SK-N-SH (cell line): ENCODE results near the gene RHBDL3.

Experiments used
- CTCF ChIP-seq: fragments of 200-600 bp; sonication (generic); IDR thresholded peaks from 2 replicates; pipeline ENCODE4 v1.6.1; 2017; ENCODE audit warnings: antibody characterized with exemption, mild to moderate bottlenecking, moderate library complexity
- EP300 ChIP-seq, 2 experiments: IDR thresholded peaks; 2 replicates each; pipeline versions ENCODE4 v1.4.0 to v1.6.1; 2012; ENCODE audit warnings: borderline replicate concordance in 1 of 2, low read depth in 1 of 2, low read length in 1 of 2
- EZH2phosphoT487 ChIP-seq: fragments of 200-600 bp; sonication (generic); IDR thresholded peaks from 2 replicates; pipeline ENCODE4 v1.6.1; 2017; ENCODE audit warnings: low read depth, mixed run types, mild to moderate bottlenecking, antibody characterized with exemption, moderate library complexity, borderline replicate concordance
- FOXM1 ChIP-seq: IDR thresholded peaks from 2 replicates; pipeline ENCODE4 v1.4.0; 2012; ENCODE audit warnings: low read depth, mild to moderate bottlenecking
- JUND ChIP-seq: IDR thresholded peaks from 2 replicates; pipeline ENCODE4 v1.4.0; 2012
- MAX ChIP-seq: IDR thresholded peaks from 2 replicates; pipeline ENCODE4 v1.4.0; 2012; ENCODE audit warnings: low read depth
- PBX3 ChIP-seq: IDR thresholded peaks from 2 replicates; pipeline ENCODE4; 2012
- POLR2AphosphoS5 ChIP-seq: IDR thresholded peaks from 2 replicates; pipeline ENCODE4 v1.6.1; 2012; ENCODE audit warnings: low read depth, low read length
- RCOR1 ChIP-seq: fragments of 150-350 bp; IDR thresholded peaks from 2 replicates; pipeline ENCODE4 v1.6.1; 2017; ENCODE audit warnings: antibody characterized with exemption, low read length
- RFX5 ChIP-seq: IDR thresholded peaks from 2 replicates; pipeline ENCODE4 v1.6.1; 2012; ENCODE audit warnings: mild to moderate bottlenecking, improper control_type of control experiment, low read length
- RXRA ChIP-seq: IDR thresholded peaks from 2 replicates; pipeline ENCODE4 v1.4.0; 2012; ENCODE audit warnings: low read depth, mild to moderate bottlenecking, borderline replicate concordance
- SMC3 ChIP-seq: IDR thresholded peaks from 2 replicates; pipeline ENCODE4 v1.6.1; 2012; ENCODE audit warnings: low read depth, low read length, improper control_type of control experiment
- USF1 ChIP-seq: IDR thresholded peaks from 2 replicates; pipeline ENCODE4 v1.4.0; 2012; ENCODE audit warnings: low read depth, borderline replicate concordance

- TF ChIP-seq POLR2AphosphoS5 (no peak), CTCF (no peak), SMC3 (no peak), RCOR1 (no peak), RXRA (no peak), USF1 (no peak), EP300 (IDR thresholded peaks at IDR 0.05; ENCODE audit: borderline replicate concordance in 1 of 2, low read depth in 1 of 2, low read length in 1 of 2) (no peak), JUND (no peak), RFX5 (no peak), EZH2phosphoT487 (no peak), MAX (no peak), FOXM1 (no peak), PBX3 (no peak)
Observed at GRCh38 chr17:32261417-32261736, 4.3 kb upstream of the RHBDL3 start.
